Peyer's patch (tissue), 4 donors: Measurements from ENCODE around the gene UBL4B.

Experiments used
- POLR2A ChIP-seq, 2 donors: fragments of 450-650 bp; IDR thresholded peaks; one replicate each; pipeline ENCODE4 v1.5.1; 2017; ENCODE audit warnings: antibody characterized with exemption in 2 of 2, mild to moderate bottlenecking in 2 of 2, moderate library complexity in 2 of 2
- TF ChIP-seq, protein P1 (sequence below), 6 experiments: fragments of 450-650 bp in 4 of 6; fragments of 200-600 bp in 2 of 6; sonication (generic) in 1 of 6; IDR thresholded peaks; one replicate each; pipeline ENCODE4 v1.5.1; 2017 to 2019; ENCODE audit warnings: antibody characterized with exemption in 6 of 6, mild to moderate bottlenecking in 3 of 6, moderate library complexity in 1 of 6

DNA sequence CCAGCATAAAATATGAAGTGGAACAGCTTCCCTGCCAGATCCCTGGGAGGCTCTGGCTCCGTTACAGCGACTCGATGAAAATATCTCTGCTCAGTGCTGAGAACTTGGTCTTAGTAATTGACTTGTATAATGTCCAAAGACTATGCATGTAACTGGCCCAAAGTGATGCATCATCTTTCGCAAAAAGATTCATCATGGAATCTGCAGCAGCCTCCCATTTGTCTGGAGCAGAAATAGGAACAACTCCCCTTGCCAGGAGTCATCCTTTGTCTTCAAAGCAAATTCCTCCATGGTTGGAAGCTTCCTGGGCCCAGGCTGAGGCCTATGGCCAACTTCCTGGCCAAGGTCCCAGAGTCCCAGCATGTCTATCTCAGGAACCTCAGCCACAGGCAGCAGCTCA, 21.2 kb downstream of the UBL4B start:
- TF ChIP-seq, protein P1, sequence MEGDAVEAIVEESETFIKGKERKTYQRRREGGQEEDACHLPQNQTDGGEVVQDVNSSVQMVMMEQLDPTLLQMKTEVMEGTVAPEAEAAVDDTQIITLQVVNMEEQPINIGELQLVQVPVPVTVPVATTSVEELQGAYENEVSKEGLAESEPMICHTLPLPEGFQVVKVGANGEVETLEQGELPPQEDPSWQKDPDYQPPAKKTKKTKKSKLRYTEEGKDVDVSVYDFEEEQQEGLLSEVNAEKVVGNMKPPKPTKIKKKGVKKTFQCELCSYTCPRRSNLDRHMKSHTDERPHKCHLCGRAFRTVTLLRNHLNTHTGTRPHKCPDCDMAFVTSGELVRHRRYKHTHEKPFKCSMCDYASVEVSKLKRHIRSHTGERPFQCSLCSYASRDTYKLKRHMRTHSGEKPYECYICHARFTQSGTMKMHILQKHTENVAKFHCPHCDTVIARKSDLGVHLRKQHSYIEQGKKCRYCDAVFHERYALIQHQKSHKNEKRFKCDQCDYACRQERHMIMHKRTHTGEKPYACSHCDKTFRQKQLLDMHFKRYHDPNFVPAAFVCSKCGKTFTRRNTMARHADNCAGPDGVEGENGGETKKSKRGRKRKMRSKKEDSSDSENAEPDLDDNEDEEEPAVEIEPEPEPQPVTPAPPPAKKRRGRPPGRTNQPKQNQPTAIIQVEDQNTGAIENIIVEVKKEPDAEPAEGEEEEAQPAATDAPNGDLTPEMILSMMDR (IDR thresholded peaks at IDR 0.05) = no peak
- no peak for TF ChIP-seq POLR2A (IDR thresholded peaks at IDR 0.05)
